ENCODE data around the gene DYNC1I1.

The DYNC1I1 gene

DNA sequence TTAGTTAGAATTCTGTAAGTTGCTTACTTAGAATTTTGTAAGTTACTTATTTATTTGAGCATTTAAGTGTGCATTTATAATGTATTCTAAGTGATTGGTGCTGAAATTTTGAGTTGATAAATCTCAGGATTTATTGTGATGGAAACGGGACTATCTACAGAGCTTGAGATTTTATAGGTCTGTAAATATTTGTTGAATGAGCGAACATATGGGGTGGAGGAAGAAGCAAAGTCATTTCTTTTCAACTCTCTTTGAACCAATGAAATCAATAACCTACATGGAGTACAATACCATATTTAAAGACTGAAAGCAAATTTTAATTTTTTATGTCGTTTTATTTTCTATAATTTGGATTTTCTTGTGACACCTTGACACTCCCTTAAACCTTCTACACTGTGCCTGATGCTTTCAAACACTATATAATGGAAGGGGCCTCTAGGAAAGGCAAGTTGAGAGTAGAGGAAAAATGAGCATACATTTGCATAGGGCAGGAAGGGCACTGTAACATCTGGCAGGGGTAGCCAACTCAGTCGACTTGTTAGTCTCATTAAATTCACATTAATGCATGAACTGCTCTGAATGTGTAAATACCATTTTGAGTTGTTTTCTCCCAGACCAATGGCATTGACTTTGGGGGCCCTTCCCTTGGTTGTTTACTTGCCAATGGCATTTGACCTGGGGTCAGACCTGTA lies 204.2 kb downstream of the DYNC1I1 start:
- no peak for DNase-seq (ENCODE audit: low spot score)
- TF ChIP-seq, protein P1, sequence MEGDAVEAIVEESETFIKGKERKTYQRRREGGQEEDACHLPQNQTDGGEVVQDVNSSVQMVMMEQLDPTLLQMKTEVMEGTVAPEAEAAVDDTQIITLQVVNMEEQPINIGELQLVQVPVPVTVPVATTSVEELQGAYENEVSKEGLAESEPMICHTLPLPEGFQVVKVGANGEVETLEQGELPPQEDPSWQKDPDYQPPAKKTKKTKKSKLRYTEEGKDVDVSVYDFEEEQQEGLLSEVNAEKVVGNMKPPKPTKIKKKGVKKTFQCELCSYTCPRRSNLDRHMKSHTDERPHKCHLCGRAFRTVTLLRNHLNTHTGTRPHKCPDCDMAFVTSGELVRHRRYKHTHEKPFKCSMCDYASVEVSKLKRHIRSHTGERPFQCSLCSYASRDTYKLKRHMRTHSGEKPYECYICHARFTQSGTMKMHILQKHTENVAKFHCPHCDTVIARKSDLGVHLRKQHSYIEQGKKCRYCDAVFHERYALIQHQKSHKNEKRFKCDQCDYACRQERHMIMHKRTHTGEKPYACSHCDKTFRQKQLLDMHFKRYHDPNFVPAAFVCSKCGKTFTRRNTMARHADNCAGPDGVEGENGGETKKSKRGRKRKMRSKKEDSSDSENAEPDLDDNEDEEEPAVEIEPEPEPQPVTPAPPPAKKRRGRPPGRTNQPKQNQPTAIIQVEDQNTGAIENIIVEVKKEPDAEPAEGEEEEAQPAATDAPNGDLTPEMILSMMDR (IDR thresholded peaks at IDR 0.05; ENCODE audit: extremely low read depth, missing control alignments) = no peak

DNA sequence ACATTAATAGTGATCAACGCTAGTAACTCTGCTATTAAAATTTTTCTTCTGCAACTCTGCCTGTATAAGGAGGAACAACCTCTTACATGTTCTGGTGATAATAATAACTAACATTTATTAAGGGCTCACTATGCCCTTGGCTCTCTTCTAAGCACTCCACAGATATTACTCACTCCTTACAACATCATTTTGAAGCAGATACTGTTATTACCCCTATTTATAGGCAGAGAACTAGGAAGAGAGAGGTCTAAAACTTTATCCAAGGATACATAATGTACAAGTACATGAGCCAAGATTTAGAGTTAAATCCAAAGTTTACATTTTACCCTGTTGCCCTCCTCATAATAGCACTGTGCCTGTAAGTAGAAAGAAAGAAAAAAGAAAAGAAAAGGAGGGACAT lies 205.6 kb downstream of the DYNC1I1 start:
- no peak for DNase-seq (ENCODE audit: low spot score)
- TF ChIP-seq, protein P1 (IDR thresholded peaks at IDR 0.05; ENCODE audit: extremely low read depth, missing control alignments) = no peak

DNA sequence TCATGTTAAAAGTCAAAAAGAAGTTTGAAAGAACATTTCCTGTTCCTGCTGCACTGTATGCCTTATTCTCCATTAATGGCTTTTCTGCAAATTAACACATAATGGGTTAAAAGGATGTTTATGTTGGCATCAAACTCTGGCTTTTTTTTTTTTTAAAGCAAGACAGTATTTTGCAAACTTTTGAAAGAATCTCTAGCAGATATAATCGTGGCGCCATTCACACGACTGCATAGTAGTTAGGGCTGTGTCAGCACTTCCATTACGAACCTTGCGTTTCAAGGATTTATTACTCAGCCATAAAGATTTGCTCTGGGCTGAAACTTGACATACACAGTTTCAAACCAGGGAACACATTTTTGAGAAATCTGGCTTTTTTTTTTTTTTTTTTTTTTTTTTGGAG lies 207.8 kb downstream of the DYNC1I1 start:
- TF ChIP-seq, protein P1 (IDR thresholded peaks at IDR 0.05; ENCODE audit: extremely low read depth, missing control alignments) = no peak
- DNase-seq (ENCODE audit: low spot score) = no peak

DNA sequence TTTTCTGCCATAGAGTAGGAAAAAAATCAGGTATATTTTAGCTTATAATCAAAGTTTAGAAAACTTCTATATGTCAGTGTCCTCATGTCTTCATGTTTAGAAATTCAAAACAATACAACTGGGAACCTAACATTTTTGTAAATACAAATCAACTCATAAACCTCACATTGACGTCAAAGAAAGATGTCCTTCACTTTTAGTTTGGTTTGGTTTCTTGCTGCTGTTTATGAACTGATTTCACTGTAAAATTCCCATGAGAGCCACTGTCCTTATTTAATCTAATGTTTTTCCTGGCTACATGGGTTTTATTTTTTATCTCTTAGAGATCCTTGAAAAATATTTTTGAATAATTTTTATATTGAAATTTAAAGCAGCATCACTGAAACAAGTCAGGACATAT lies 208.4 kb downstream of the DYNC1I1 start:
- TF ChIP-seq, protein P1 (IDR thresholded peaks at IDR 0.05; ENCODE audit: extremely low read depth, missing control alignments) = no peak

DNA sequence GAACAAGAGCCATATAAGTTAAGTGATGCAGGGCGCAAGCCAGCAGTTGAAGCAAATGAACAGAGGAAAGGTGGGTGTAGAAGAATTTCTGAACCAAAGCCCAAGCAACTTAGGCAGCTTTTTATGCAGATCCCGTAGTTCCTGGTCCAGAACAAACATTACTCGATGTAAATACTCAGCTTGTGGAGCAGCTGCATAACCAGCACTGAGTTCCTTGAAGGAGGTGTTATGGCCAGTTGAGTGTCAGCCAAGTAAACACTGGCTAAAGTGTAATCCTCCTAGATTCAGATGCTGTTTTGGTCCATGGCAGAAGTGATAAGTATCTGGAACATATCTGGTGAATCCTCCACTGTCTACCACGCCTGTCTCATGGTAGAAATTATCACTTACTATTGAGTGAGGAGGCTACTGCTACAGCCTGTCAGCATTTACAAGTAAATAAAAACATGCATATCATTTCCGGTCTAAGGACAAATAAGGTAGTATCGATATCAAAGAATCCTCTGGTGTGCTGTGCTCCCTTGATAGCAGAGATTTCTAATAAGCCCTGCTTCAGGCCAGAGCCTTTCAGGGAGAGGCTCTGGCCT lies 213.9 kb downstream of the DYNC1I1 start:
- TF ChIP-seq, protein P1 (IDR thresholded peaks at IDR 0.05; ENCODE audit: extremely low read depth, missing control alignments) = no peak
- DNase-seq (ENCODE audit: low spot score) = no peak

More for the DNA sequence above, 208.4 kb downstream of the DYNC1I1 start:
- DNase-seq (ENCODE audit: low spot score) = no peak

DNA sequence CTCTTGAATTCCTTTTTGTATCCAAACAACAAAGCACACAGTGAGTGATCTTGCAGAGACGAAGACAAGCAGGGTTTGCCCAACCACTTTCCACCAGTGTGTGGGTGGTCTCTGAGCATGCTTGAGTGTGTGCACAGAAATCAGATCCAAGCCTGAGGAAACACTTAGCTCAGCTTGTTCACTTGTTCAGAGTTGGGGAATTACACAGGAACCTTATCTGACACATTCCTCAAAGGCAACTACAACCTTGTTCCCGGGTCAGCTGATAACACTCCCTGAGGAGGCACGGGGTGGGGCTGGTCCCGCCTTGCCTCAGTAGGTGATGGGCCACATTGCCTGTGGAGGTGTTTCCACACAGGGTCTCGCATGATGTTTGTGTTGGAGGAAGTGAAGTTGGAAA lies 216.9 kb downstream of the DYNC1I1 start:
- TF ChIP-seq, protein P1 (IDR thresholded peaks at IDR 0.05; ENCODE audit: extremely low read depth, missing control alignments) = no peak
- DNase-seq (ENCODE audit: low spot score) = no peak

DNA sequence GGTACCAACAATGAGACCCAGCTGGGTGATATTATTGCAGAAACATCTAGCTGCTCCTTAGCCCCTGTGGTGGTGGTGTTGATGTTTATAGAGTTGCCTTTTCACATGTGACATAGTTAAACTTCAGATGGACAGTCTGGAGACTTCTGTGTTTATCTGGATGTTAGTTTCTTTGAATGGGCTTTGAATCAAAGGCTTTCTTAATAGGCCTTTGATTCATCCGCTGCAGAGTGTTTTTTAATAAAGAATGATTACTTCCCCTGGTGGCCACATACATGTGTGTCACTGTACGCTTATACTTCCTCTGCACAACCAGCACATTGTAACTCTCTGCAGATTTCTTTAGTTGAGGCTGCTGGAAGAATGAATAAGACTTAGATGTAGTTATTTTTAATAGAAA lies 221.0 kb downstream of the DYNC1I1 start:
- TF ChIP-seq, protein P1 (IDR thresholded peaks at IDR 0.05; ENCODE audit: extremely low read depth, missing control alignments) = no peak
- DNase-seq (ENCODE audit: low spot score) = no peak
